Heart left ventricle (tissue), 13 donors: ENCODE measurements around the gene RNU1-3.
"Not testable (repeated sequence)": the region's sequence is repeated elsewhere in the genome, so short reads cannot be mapped to it uniquely, and the experiment has no call there.

Source experiments
- POLR2A ChIP-seq, 2 donors: fragments of 450-650 bp; IDR thresholded peaks; one replicate each; pipeline ENCODE4 v1.6.1; 2017; ENCODE audit warnings: antibody characterized with exemption in 2 of 2, mild to moderate bottlenecking in 2 of 2, moderate library complexity in 2 of 2
- TF ChIP-seq, protein P1 (sequence below), 12 donors: fragments of 200-600 bp; sonication (generic) in 4 of 12; IDR thresholded peaks; one replicate each; pipeline versions ENCODE4 v1.5.0 to v1.8.0; 2018 to 2022; ENCODE audit warnings: antibody characterized with exemption in 12 of 12, mild to moderate bottlenecking in 5 of 12
- donor health status: ischemic (EF 13 %, LVEDD 7.1; RV severe dilation, severe dysfunction).
- donor health status: DM: no; HTN: yes; CAD: no.
- donor health status: DM: no; HTN: no; CAD: no.
- donor health status: ischemic (EF 25% LVEDD 6.9; RV normal size, moderate dysfunction).
- donor health status: ischemic (EF 25% LVEDD 5.7; RV mildly dilated, moderate dysfunction).
- donor health status: ischemic (EF 35%, LVEDD 5.7; RV mildly dilated, moderate dysfunction).
- donor health status: nonischemic (EF 11% LVEDD 7.7; RV severe dilation, severe dysfunction).
- donor health status: DM: yes; HTN: yes; CAD: no.
- donor health status: PGD.
- donor health status: ischemic (EF 29% LVEDD 5.4; RV normal size, mild dysfunction).
- donor health status: nonischemic (EF 23%, LVEDD 6.1; RV moderate dilation, normal function).

DNA sequence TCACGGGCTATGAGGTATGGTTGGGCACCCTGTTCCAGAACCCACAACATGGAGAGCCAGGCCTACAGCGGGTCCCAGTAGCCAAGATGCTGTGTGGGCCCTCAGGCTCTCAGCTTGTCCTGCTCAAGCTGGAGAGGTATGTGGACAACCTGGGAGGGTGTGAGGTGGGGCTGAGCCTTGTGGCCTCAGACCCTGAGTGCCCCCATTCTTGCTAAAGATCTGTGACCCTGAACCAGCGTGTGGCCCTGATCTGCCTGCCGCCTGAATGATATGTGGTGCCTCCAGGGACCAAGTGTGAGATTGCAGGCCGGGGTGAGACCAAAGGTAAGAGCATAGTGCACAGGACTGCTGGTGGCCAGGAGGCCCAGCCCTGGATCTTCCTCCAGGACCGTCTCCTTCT lies 17.4 kb downstream of the RNU1-3 start:
- TF ChIP-seq, protein P1, sequence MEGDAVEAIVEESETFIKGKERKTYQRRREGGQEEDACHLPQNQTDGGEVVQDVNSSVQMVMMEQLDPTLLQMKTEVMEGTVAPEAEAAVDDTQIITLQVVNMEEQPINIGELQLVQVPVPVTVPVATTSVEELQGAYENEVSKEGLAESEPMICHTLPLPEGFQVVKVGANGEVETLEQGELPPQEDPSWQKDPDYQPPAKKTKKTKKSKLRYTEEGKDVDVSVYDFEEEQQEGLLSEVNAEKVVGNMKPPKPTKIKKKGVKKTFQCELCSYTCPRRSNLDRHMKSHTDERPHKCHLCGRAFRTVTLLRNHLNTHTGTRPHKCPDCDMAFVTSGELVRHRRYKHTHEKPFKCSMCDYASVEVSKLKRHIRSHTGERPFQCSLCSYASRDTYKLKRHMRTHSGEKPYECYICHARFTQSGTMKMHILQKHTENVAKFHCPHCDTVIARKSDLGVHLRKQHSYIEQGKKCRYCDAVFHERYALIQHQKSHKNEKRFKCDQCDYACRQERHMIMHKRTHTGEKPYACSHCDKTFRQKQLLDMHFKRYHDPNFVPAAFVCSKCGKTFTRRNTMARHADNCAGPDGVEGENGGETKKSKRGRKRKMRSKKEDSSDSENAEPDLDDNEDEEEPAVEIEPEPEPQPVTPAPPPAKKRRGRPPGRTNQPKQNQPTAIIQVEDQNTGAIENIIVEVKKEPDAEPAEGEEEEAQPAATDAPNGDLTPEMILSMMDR (IDR thresholded peaks at IDR 0.05): not testable (repeated sequence)
- TF ChIP-seq POLR2A (IDR thresholded peaks at IDR 0.05): not testable (repeated sequence)
